ENCODE measurements around the gene VAPB. TPM values are rescaled to one million over a fixed set of nuclear protein-coding genes. Genes with fewer than 3 reads are reported as not detected.

The VAPB gene
- total RNA-seq, 4 donors from 2014 or later, result 24.6 to 30.8 (median 29.4) TPM

DNA sequence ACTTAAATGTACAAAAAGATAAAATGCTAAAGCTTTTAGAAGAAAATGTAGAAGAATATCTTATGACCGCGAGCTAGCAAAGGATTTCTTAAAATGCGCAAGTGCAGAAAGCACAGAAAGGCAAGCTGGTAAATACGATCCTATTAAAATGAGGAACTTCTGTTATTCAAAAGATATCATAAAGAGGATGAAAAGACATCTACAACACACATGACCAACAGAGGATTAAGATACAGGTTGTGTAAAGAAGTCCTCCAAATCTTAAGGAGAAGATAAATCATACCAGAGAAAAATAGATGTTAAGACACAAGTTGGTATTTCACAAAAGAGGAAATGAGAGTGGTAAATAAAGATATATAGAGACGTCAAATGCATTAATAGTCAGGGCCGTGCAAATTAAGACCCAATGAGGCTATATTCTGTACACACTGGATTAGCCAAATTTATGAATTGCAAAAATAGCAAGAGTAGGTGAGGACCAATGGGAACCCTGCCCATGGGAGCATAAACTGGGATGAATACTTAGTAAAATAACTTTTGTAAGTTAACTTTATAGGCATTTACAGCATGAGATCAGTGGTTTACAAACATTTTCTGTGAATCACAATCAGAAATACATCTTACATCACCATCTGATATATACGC lies 103.2 kb downstream of the VAPB start:
- H3K27me3 ChIP-seq, result no peaks in the 10 kb centered on the region
- no peak overlapping the region for H3K4me3 ChIP-seq
- no peak overlapping the region for H3K27ac ChIP-seq
- no peaks in the 10 kb centered on the region for H3K36me3 ChIP-seq
- H3K9me3 ChIP-seq, result no peaks in the 10 kb centered on the region
- H3K4me1 ChIP-seq, result no peaks in the 10 kb centered on the region
- no peak for TF ChIP-seq POLR2A (IDR thresholded peaks at IDR 0.05)
- TF ChIP-seq, protein P1, sequence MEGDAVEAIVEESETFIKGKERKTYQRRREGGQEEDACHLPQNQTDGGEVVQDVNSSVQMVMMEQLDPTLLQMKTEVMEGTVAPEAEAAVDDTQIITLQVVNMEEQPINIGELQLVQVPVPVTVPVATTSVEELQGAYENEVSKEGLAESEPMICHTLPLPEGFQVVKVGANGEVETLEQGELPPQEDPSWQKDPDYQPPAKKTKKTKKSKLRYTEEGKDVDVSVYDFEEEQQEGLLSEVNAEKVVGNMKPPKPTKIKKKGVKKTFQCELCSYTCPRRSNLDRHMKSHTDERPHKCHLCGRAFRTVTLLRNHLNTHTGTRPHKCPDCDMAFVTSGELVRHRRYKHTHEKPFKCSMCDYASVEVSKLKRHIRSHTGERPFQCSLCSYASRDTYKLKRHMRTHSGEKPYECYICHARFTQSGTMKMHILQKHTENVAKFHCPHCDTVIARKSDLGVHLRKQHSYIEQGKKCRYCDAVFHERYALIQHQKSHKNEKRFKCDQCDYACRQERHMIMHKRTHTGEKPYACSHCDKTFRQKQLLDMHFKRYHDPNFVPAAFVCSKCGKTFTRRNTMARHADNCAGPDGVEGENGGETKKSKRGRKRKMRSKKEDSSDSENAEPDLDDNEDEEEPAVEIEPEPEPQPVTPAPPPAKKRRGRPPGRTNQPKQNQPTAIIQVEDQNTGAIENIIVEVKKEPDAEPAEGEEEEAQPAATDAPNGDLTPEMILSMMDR (IDR thresholded peaks at IDR 0.05), result no peak
- DNase-seq, result no peak

DNA sequence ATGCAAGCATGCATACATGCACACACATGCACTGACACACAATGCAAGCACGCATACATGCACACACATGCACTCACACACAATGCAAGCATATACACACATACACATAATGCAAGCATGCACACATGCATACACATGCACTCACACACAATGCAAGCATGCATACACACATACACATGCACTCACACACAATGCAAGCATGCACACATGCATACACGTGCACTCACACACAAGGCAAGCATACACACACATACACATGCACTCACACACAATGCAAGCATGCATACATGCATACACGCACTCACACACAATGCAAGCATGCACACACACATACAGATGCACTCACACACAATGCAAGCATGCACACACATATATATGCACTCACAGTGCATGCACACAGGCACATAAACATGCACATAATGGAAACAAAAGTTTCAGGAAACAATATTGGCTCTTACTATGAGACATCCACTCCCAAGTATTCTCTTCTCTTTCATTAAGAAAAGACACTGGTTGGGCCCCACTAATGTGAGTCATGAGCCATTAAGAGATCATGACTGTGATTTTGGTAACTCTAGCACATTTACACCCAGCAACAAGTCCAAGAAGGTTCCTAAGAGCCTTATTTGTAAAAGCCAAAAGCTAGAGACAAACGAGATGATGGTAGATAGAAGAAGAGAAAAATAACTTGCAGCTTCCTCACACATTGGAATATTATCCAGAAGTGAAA lies 103.9 kb downstream of the VAPB start:
- Histone ChIP-seq H3K27me3 (no peaks in the 10 kb centered on the region), H3K4me1 (no peaks in the 10 kb centered on the region), H3K36me3 (no peaks in the 10 kb centered on the region), H3K4me3 (no peak overlapping the region), H3K27ac (no peak overlapping the region), H3K9me3 (no peaks in the 10 kb centered on the region)
- no peak for DNase-seq
- TF ChIP-seq POLR2A (IDR thresholded peaks at IDR 0.05), result no peak
- TF ChIP-seq, protein P1 (IDR thresholded peaks at IDR 0.05), result no peak

DNA sequence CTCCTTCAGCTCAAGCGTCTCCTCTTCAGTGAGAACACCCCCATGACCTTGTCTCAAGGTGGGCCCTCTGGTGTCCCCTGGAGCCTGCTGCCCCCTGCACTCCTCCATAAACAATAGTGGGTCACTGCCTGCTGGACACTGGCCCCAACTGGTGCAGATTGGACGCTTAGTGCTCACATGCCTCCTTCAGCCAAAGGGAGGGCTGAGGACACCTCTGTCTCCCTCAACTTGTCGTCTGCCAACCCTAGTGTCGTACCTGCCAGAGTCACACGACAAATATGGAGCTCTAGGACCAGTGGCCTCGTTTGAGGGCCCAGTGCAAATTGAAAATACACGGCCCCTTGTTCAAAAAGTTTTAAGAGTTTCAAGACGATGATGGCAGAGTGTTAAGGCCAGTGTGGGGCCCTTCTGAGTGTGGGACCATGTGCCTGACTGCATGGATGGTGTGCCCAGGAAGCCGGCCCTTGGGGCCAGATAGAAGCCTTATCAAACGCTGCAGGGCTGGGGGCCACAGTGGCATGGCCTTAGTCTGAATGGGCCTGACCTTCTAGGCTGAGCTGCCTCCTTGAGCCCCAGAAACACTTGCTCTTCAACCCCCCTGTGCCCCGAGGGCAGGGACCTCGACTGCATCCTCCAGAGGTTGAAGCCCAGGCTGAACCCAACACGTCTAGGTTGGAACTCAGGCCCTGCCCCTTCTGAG lies 106.0 kb downstream of the VAPB start:
- Histone ChIP-seq H3K27ac (no peak overlapping the region), H3K9me3 (no peaks in the 10 kb centered on the region), H3K4me1 (no peaks in the 10 kb centered on the region), H3K4me3 (no peak overlapping the region), H3K27me3 (no peaks in the 10 kb centered on the region), H3K36me3 (no peaks in the 10 kb centered on the region)
- no peak for DNase-seq
- no peak for TF ChIP-seq POLR2A (IDR thresholded peaks at IDR 0.05)
- TF ChIP-seq, protein P1 (IDR thresholded peaks at IDR 0.05), result no peak

DNA sequence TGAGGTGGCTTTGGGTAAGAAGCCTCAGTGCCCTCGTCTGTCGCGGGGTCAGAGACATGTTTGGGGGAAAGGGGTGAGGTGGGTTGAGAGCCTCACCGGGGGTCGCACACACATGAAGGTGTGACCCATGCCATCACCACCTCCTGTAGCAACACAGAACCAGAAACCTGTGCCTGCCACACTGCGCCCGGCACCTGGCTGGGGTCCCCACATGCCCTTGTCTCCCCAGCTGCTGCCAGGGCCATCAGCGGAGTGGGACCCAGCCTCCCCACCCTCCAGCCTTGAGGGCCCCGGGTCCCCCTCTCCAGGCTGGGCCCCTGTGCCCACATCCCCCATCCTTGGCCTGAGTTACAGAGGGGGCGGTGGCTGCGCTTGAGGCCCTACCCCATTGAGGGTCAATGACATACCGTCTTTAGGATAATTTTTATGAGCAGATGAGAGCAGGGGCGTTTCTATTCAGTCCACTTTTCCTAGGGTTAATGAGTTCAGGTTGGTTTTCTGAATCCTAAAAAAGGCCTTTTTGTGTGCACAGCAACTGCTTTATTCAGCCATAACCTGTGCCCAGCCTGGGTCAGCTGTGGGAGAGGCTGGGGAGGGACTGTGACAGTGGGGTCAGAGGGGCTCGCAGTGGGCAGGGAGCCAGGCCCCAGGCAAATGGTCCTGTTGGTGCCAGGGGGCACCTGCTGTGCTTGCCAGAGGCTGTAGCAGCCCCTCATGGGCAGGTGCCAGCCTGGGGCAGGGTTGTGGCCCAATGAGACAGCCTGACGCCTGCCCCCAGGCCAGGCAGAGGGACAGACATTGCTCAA lies 106.8 kb downstream of the VAPB start:
- Histone ChIP-seq H3K4me3 (no peak overlapping the region), H3K27me3 (no peaks in the 10 kb centered on the region), H3K27ac (no peak overlapping the region), H3K36me3 (no peaks in the 10 kb centered on the region), H3K9me3 (no peaks in the 10 kb centered on the region), H3K4me1 (no peaks in the 10 kb centered on the region)
- DNase-seq, result no peak
- TF ChIP-seq, protein P1 (IDR thresholded peaks at IDR 0.05), result no peak
- no peak for TF ChIP-seq POLR2A (IDR thresholded peaks at IDR 0.05)

DNA sequence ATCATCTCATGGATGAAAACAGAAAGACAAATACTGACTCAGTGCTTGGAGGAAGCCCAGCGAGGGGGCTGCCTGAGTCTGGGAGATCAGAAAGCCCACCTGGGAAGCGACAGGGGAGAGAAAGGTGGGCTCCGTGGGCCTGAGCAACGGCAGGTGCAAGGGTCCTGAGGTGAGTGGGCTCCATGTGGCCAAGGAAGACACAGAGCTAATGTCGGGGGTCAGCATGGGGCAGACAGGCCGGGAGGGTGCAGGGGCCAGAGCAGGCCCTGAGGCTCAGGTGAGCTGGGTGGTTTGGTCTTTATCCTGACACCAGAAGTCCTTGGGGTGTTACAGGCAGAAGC lies 107.4 kb downstream of the VAPB start:
- TF ChIP-seq POLR2A (IDR thresholded peaks at IDR 0.05), result no peak
- TF ChIP-seq, protein P1 (IDR thresholded peaks at IDR 0.05), result no peak
- Histone ChIP-seq H3K36me3 (no peaks in the 10 kb centered on the region), H3K27ac (no peak overlapping the region), H3K4me3 (no peak overlapping the region), H3K9me3 (no peaks in the 10 kb centered on the region), H3K27me3 (no peaks in the 10 kb centered on the region), H3K4me1 (no peaks in the 10 kb centered on the region)
- DNase-seq, result no peak

Measured in Peyer's patch (tissue), 4 donors.